HCT116 (cell line): ENCODE results near the gene VSX1. TPM values are rescaled to one million over a fixed set of nuclear protein-coding genes. Genes with fewer than 3 reads are reported as not detected.

ENCODE experiments used
- ATAC-seq: fragments of 200-7000 bp; cut with Tn5 transposase; 2 replicates; pipeline ENCODE4 v1.9.1; 2020; ENCODE audit warnings: mild to moderate bottlenecking, moderate library complexity
- BruUV-seq: library from RNA; stranded (reverse); fragments of 400-500 nt; replicated peaks from 2 replicates; lab custom pipeline; 2021; lab: Mats Ljungman, UMichigan
- CTCF ChIA-PET: fragments of 300-600 bp; sonication (Branson Sonifier 250); formaldehyde crosslinking; loops from one replicate; lab custom pipeline; 2021; ENCODE audit warnings: antibody characterized with exemption; lab: Charles Lee
- POLR2A ChIA-PET: fragments of 300-600, 350-600 bp; sonication (Branson Sonifier 250); formaldehyde crosslinking; loops from one replicate; lab custom pipeline; 2021; ENCODE audit warnings: antibody characterized with exemption; lab: Charles Lee
- RAD21 ChIA-PET, 2 experiments: fragments of 300-600 bp; sonication (Branson Sonifier 250); formaldehyde crosslinking; loops; one replicate each; lab custom pipeline; 2023; ENCODE audit warnings: low total read pairs in 2 of 2; ENCODE audit not compliant: uncharacterized antibody in 2 of 2, unreplicated experiment in 2 of 2, low non-redundant PET in 1 of 2; lab: Charles Lee
- DNase-seq: peaks from one replicate; pipeline ENCODE4 v3.0.0-alpha.2; 2010; ENCODE audit warnings: low read depth, low spot score
- H2AFZ ChIP-seq: fragments of 200-600 bp; shearing (Covaris generic), sonication (generic); 2 replicates; pipeline ENCODE4 v1.6.1; 2017; ENCODE audit warnings: low read depth, mixed run types, mixed read lengths, antibody characterized with exemption, low read length; ENCODE audit not compliant: poor library complexity, severe bottlenecking
- H3K27ac ChIP-seq: 2 replicates; pipeline ENCODE4 v1.5.1; 2012; ENCODE audit warnings: low read depth, low read length
- H3K27me3 ChIP-seq: fragments of 200-600 bp; sonication (generic); 2 replicates; pipeline ENCODE4 v1.6.1; 2016; ENCODE audit warnings: mixed run types, low read length, mixed read lengths; ENCODE audit not compliant: insufficient read depth
- H3K36me3 ChIP-seq, 2 experiments: fragments of 200-500 bp in 1 of 2; fragments of 200-600 bp in 1 of 2; sonication (Bioruptor generic) in 1 of 2; sonication (generic) in 1 of 2; 2 replicates each; pipeline versions ENCODE4 v1.5.1 to v1.6.1; 2014 to 2016; ENCODE audit warnings: low read length in 2 of 2, inconsistent platforms in 1 of 2, mixed read lengths in 1 of 2, mixed run types in 1 of 2; ENCODE audit not compliant: insufficient read depth in 2 of 2, control insufficient read depth in 1 of 2
- H3K4me1 ChIP-seq, 2 experiments: fragments of 200-600 bp in 1 of 2; sonication (generic) in 1 of 2; 2 replicates each; pipeline versions ENCODE4 v1.5.1 to v1.6.1; 2012 to 2017; ENCODE audit warnings: low read length in 2 of 2, inconsistent platforms in 1 of 2, mild to moderate bottlenecking in 1 of 2, mixed read lengths in 1 of 2, mixed run types in 1 of 2, moderate library complexity in 1 of 2; ENCODE audit not compliant: insufficient read depth in 2 of 2, control insufficient read depth in 1 of 2
- H3K4me2 ChIP-seq: fragments of 200-600 bp; sonication (generic); 2 replicates; pipeline ENCODE4 v1.6.1; 2017; ENCODE audit warnings: mixed run types, low read length, mixed read lengths
- H3K4me3 ChIP-seq, 2 experiments: fragments of 200-600 bp in 1 of 2; sonication (generic) in 1 of 2; replicated peaks in 1 of 2; 2 replicates each; pipeline ENCODE4 v1.5.1; 2011 to 2016; ENCODE audit warnings: low read length in 2 of 2, control low read depth in 1 of 2, low read depth in 1 of 2, mild to moderate bottlenecking in 1 of 2, mixed read lengths in 1 of 2, mixed run types in 1 of 2
- H3K79me2 ChIP-seq: fragments of 200-600 bp; sonication (generic); 2 replicates; pipeline ENCODE4 v1.6.1; 2017; ENCODE audit warnings: mild to moderate bottlenecking, mixed run types, low read length, moderate library complexity, mixed read lengths; ENCODE audit not compliant: insufficient read depth
- H3K9ac ChIP-seq: fragments of 200-600 bp; sonication (generic); 2 replicates; pipeline ENCODE4 v1.6.1; 2016; ENCODE audit warnings: low read length, mixed read lengths
- H3K9me2 ChIP-seq: fragments of 200-600 bp; sonication (generic), shearing (Covaris generic); 2 replicates; pipeline ENCODE4 v1.6.1; 2017; ENCODE audit warnings: mixed run types, mild to moderate bottlenecking, moderate library complexity; ENCODE audit not compliant: insufficient read depth
- H3K9me3 ChIP-seq, 2 experiments: fragments of 200-500 bp in 1 of 2; fragments of 200-600 bp in 1 of 2; sonication (Bioruptor generic) in 1 of 2; sonication (generic) in 1 of 2; 2 replicates each; pipeline ENCODE4 v1.6.1; 2014 to 2017; ENCODE audit warnings: low read length in 2 of 2, mixed read lengths in 2 of 2, inconsistent platforms in 1 of 2, low read depth in 1 of 2, mild to moderate bottlenecking in 1 of 2, mixed run types in 1 of 2, moderate library complexity in 1 of 2; ENCODE audit not compliant: control insufficient read depth in 1 of 2, insufficient read depth in 1 of 2
- H4K20me1 ChIP-seq: fragments of 200-600 bp; sonication (generic), shearing (Covaris generic); 2 replicates; pipeline ENCODE4 v1.6.1; 2017; ENCODE audit warnings: mixed run types, mild to moderate bottlenecking, moderate library complexity; ENCODE audit not compliant: insufficient read depth
- CBX3 ChIP-seq: IDR thresholded peaks from 2 replicates; pipeline ENCODE4 v1.6.1; 2012; ENCODE audit warnings: low read depth
- CEBPB ChIP-seq: IDR thresholded peaks from 2 replicates; pipeline ENCODE4 v1.6.1; 2012; ENCODE audit warnings: low read depth
- CTCF ChIP-seq, 3 experiments: fragments of 200-600 bp in 1 of 3; sonication (generic) in 1 of 3; IDR thresholded peaks in 2 of 3; conservative IDR thresholded peaks in 1 of 3; 2 replicates each; pipeline ENCODE4 v1.5.1; 2012 to 2017; ENCODE audit warnings: low read depth in 2 of 3, low read length in 2 of 3, antibody characterized with exemption in 1 of 3, borderline replicate concordance in 1 of 3, control low read depth in 1 of 3, mild to moderate bottlenecking in 1 of 3, mixed read lengths in 1 of 3, mixed run types in 1 of 3, moderate library complexity in 1 of 3; ENCODE audit not compliant: insufficient read depth in 1 of 3
- ELF1 ChIP-seq: IDR thresholded peaks from 2 replicates; pipeline ENCODE4 v1.6.1; 2012; ENCODE audit warnings: low read depth, borderline replicate concordance
- EZH2 ChIP-seq: fragments of 200-600 bp; sonication (generic); IDR thresholded peaks from 2 replicates; pipeline ENCODE4 v1.6.1; 2017; ENCODE audit warnings: antibody characterized with exemption, mixed run types
- EZH2phosphoT487 ChIP-seq: fragments of 200-600 bp; IDR thresholded peaks from 2 replicates; pipeline ENCODE4 v1.6.1; 2018; ENCODE audit warnings: antibody characterized with exemption, borderline replicate concordance
- JUND ChIP-seq: IDR thresholded peaks from 2 replicates; pipeline ENCODE4 v1.6.1; 2012
- POLR2A ChIP-seq: IDR thresholded peaks from 2 replicates; pipeline ENCODE4 v1.7.0; 2011; ENCODE audit warnings: borderline replicate concordance; ENCODE audit not compliant: insufficient read depth, insufficient read length; ENCODE audit errors: extremely low read depth
- RAD21 ChIP-seq: IDR thresholded peaks from 2 replicates; pipeline ENCODE4 v1.6.1; 2012; ENCODE audit warnings: low read depth, mild to moderate bottlenecking
- REST ChIP-seq: IDR thresholded peaks from 2 replicates; pipeline ENCODE4 v1.6.1; 2012; ENCODE audit warnings: low read depth
- TCF7L2 ChIP-seq: IDR thresholded peaks from 2 replicates; pipeline ENCODE4 v1.7.0; 2011; ENCODE audit warnings: borderline replicate concordance, inconsistent platforms; ENCODE audit not compliant: insufficient read depth, insufficient read length; ENCODE audit errors: extremely low read depth
- ZFX ChIP-seq: fragments of 450-650 bp; IDR thresholded peaks from 2 replicates; pipeline ENCODE4 v1.6.1; 2017
- intact Hi-C: fragments of 100-400 bp; cut with micrococcal nuclease; formaldehyde crosslinking; loops from 2 replicates; pipeline ENCODE4 v1.10.0; 2022
- total RNA-seq: library from RNA; stranded (reverse); gene quantifications from one replicate; pipeline ENCODE4 v1.2.1, GENCODE V29; 2021; ENCODE audit not compliant: unreplicated experiment

Gene VSX1
- total RNA-seq, 1 experiment from 2014 or later: not detected

GRCh38 chr20:25032478-25033264 lies 49.3 kb downstream of the VSX1 start:
- Histone ChIP-seq H3K36me3 (no peaks in the 10 kb centered on the region), H3K27me3 (no peaks in the 10 kb centered on the region), H3K4me2 (no peak overlapping the region), H3K4me3 (no peak overlapping the region), H3K27ac (no peak overlapping the region), H4K20me1 (no peaks in the 10 kb centered on the region), H3K9me2 (0 out of 2 replicates have a peak, but pooled peaks cover 3% of the 10 kb centered on the region), H2AFZ (no peak overlapping the region), H3K9me3 (no peaks in the 10 kb centered on the region), H3K79me2 (no peaks in the 10 kb centered on the region), H3K9ac (no peak overlapping the region), H3K4me1 (no peaks in the 10 kb centered on the region)
- ChIA-PET RAD21 (no interaction called here), POLR2A (no interaction called here), CTCF (no interaction called here)
- intact Hi-C loops: no loop called here
- TF ChIP-seq REST (no peak), TCF7L2 (no peak), ZFX (no peak), CBX3 (no peak), JUND (no peak), CTCF (IDR thresholded peaks at IDR 0.05 in 2 of 3, conservative IDR thresholded peaks at IDR 0.05 in 1 of 3; ENCODE audit: borderline replicate concordance in 1 of 3, insufficient read depth in 1 of 3, low read depth in 2 of 3, low read length in 2 of 3) (no peak), POLR2A (no peak), RAD21 (no peak), EZH2 (no peak), ELF1 (no peak), EZH2phosphoT487 (no peak), CEBPB (no peak)
- no peak for DNase-seq
- ATAC-seq: no peak
- BruUV-seq: no TSS peak
